NCI-H345 (cell line): Measurements from ENCODE around the gene ATG16L2.

Experiments used
- DNase-seq: peaks from one replicate; lab custom pipeline; 2025; lab: John Stamatoyannopoulos, UW

Gene ATG16L2, protein sequence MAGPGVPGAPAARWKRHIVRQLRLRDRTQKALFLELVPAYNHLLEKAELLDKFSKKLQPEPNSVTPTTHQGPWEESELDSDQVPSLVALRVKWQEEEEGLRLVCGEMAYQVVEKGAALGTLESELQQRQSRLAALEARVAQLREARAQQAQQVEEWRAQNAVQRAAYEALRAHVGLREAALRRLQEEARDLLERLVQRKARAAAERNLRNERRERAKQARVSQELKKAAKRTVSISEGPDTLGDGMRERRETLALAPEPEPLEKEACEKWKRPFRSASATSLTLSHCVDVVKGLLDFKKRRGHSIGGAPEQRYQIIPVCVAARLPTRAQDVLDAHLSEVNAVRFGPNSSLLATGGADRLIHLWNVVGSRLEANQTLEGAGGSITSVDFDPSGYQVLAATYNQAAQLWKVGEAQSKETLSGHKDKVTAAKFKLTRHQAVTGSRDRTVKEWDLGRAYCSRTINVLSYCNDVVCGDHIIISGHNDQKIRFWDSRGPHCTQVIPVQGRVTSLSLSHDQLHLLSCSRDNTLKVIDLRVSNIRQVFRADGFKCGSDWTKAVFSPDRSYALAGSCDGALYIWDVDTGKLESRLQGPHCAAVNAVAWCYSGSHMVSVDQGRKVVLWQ

DNA sequence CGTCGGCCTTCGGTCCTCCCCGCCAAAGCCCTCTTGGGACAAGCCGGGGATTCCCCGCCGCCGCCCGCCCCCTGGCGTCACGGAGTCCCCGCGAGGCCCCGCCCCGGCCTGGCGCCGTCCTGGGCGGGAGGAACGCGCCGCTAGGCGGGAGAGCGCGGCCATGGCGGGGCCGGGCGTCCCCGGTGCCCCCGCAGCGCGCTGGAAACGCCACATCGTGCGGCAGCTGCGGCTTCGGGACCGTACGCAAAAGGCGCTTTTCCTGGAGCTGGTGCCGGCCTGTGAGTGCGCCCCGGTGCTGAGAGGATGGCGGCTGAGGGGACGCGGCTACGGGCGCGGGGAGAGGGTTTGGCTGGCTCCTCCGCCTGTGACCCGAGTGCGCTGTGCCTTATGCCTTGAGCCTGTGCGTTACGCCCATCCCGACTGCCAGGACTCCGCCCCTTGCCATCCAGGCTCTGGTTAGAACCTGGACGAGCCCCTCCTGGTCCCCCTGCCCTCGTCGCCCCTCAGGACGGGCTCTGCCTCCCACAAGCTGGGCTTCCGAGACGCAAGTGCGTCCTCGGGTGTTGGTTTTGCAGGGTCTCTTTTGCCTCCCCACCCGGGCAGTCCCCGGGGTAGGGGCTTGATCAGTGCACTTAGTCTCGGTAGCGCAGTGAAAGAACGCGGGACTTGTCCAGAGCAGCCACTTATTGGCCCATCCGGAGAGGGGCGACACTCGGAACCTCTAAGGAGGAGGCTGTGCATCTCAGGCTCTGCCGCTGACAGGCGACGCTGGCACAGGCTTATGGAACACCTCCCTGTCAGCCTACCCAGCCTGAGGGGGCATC is at the start of gene ATG16L2:
TSS of gene ATG16L2 (plus strand) at position 126 of the 824 bp plus-strand sequence. CDS start at position 161, 35 bp downstream.
- peak; percentile 87 for DNase-seq

DNA sequence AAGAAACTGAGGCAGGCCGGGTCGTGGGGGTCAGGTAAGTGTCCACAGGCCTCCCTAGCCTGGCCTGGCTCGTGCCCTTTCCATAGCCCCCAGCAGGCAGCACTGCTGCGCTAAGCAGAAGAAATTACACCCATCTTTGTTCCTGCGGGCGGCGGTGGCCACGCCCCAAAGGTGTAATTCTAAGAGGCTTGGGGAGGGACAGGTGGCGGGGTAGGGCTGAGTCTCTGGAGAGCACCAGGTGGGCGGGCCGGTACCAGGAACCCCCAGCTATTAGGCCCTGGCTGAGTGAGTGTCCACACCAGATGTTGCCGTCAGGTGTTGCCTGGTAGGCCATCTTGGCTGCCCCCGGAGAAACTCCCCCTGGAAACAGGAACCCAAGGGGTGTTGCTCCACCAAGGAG is 49.7 kb upstream of the ATG16L2 start:
- DNase-seq: peak; percentile 95

DNA sequence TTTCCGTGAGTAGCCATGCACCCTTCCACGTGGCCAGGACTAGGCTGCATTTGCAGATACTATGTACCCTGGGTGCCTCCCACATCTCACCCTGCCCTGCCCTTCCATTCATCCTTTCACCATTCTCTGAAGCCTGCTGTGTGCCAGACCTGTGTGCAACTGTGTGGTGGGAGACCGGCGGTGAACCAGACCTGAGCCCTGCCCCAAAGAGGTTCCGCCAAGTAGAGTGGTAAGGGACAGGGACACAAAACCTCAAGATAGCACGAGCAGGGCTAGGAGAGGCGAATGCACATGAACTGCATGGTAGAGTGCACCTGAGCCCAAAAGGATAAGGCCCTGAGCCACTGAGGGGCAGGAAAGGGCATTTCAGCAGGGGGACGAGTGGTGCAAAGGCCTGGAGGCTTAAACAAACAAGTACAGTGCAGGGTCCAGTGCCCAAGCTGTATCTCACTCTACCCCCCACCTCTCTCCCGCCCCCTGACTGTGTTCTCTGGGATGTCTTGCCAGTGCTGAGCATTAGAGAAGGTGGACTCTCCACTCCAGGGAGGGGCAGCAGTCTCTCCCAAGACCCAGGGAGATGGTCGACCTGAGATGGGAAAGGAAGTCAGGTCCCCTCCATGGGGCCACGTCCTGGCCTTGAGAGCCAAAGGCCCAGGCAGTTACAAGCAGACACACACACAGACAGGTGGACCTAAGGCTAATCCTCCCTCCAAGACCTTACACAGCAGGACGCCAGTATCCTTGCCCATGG is 47.9 kb upstream of the ATG16L2 start:
- no peak for DNase-seq

DNA sequence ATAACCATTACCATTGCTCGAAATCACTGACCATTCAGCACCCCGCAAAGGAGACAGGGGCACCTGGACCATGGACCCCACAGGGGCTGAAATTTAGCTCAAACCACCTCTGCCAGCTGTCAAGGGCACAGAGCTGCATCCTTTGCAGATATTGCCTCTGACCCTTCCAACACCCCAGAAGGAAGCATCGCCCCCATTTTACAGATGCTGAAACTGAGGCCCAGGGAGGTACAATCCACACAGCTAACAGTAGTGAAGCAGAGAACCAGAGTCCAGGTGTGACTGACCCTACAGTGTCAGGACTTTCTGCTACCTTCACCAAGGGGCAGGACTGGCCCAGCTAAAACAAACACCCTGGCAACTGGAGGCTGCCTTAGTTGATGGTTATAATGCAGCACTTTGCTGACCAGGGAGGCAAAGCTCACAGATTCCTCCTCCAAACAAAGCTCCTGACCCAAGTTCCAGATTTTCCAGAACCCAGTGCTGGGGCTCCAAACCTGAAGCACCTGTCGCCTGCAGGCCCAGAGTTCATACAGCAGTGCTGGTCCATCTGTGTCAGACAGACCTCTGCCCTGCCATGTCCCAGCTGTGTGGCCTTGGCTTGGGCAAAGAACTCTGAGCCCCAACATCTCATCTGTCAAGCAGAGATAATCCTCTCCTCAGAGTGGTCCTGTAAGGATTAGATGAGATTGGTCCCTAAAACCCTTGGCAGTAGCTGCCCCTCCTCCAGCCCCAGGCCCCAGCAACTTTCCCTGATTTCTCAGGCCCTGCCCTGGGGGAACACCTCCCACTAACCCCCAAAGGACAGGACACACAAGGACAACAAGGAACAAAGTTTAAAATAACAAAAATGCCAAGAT is 46.8 kb upstream of the ATG16L2 start:
- no peak for DNase-seq

DNA sequence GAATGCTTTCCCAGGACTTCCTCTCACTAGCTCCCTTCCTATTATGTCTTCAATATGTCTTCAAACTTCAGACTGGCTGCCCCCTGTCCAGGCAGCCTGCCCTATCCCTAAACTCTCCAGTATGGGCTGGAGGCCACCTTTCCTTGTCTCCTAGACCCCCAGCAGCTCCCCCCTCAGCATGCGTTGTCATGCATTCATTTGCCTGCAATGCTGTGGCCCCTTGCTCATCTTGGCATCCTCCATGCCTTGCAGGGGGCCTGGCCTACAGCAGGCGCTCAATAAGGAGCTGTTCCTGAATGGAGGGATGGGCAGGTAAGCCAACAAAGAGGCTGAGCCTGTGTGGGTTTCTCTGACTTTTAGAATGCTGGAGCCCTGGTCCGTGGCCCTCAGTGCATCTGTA is 45.6 kb upstream of the ATG16L2 start:
- no peak for DNase-seq

DNA sequence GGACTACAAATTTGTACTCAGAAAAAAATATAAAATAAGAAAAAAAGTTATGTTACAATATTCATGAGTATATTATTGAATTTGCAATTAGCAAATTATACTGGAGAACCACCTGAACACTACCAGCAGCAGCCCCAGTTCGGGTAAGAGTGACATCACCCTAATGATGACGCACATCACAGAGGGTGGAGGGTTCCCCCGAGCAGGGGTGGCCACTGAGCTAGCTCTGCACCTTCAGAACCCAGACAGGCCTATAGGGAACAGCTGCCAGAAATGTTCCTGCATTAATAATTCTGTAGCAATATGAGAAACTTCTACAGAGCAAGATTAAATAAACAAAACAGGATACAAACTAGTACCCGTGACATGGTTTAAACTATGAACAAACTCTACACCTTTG is 44.5 kb upstream of the ATG16L2 start:
- DNase-seq: no peak

DNA sequence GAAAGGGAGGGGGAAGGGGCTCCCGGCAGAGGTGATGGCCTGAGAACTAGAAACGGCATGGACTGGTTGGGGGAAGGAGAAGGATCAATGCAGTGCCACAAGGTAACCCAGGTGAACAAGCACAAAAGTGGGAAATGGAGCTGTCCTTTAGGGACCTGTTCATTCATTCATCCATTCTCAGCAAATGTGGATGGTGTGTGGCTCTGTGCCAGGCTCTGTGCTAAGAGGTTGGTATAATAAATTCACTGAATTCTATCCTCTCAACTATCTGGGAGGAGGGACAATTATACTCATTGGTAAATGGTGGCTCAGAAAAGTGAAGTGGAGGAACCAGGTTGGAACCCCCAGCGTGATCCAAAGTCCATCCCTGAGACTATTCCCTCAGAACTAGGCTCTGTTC is 43.4 kb upstream of the ATG16L2 start:
- DNase-seq: peak; percentile 77

DNA sequence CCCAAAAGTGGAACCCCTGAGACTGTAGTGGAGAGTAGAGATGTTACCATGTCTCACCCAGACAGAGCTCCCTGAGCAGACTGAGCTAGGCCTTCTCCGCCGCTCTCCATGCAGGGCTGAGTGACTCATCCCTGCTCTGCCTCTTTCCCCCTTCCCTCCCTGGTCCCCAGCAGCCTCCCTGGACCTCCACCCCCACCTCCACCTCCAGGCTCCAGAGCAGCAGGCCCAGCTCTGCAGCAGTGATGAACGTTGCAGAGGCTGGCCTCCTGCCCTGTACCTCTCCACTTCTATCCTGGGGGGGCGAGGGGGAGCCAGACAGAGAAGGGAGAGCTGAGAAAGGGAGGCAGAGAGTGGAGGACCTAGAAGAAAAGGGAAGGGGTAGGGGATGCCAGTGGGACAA is 42.7 kb upstream of the ATG16L2 start:
- DNase-seq: no peak

DNA sequence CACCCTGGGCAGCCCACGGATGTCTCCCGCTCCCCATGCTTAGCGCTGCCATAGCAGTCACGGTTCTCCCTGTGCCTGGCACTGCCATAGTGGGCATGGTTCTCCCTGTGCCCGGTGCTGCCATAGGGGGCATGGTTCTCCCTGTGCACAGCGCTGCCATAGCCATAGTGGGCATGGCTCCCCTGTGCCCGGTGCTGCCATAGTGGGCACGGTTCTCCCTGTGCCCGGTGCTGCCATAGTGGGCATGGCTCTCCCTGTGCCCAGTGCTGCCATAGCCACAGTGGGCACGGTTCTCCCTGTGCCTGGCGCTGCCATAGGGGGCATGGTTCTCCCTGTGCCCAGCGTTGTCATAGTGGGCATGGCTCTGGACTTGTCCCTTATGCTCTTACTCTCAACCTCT is 42.2 kb upstream of the ATG16L2 start:
- no peak for DNase-seq

DNA sequence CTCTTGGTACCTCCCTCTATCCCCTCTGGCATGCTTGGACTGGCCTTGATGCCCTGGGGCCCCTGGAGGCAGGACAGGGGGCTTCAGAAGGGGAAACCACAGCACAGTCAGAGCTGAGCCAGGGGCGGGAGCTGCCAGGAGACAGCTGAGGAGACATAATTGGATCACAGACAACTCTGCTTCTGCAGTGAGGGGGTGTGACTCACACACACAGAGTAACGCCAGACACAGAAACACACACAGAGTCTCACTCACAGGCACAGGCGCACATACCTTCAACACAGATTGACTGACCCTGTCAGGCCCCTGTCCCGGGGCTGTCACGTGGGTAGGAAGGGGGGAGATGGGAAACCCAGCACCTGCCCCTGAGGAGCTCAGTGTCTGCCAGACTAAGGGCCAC is 40.9 kb upstream of the ATG16L2 start:
- DNase-seq: no peak

DNA sequence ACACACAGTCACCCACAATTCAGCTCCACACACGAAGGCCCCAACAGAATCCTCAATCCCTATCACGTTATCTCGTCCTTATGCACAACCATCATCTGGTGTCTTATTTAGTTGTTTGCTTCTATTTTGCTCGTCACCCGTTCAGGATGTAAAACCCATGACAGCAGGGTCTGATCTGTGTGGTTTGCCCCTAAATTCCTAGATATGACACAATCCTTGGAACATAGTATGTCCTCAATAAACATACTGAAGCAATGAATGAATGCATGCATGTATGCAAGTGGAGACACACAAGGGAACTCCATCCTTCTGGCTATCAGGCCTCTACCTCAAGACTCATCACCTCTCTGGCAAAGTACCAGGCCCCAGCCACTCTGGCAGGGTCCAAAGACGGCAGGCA is 40.5 kb upstream of the ATG16L2 start:
- no peak for DNase-seq

DNA sequence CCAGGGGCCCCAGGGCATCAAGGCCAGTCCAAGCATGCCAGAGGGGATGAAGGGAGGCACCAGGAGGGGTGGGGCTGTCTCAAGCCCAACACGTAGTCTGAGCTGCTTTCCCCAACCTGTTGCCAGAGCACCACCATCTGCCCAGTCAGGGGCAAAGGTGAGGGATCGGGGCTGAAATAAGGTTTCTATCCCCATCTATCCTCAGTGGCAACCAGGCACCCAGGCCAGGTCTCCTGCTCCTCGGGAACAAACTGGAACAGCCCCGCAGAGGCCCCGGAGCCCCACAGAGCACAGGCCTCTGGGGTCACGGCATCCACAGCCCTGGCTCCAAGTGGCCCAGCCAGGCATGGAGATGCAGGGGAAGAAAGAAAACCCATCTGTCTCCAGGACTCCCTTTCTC is 39.7 kb upstream of the ATG16L2 start:
- no peak for DNase-seq

DNA sequence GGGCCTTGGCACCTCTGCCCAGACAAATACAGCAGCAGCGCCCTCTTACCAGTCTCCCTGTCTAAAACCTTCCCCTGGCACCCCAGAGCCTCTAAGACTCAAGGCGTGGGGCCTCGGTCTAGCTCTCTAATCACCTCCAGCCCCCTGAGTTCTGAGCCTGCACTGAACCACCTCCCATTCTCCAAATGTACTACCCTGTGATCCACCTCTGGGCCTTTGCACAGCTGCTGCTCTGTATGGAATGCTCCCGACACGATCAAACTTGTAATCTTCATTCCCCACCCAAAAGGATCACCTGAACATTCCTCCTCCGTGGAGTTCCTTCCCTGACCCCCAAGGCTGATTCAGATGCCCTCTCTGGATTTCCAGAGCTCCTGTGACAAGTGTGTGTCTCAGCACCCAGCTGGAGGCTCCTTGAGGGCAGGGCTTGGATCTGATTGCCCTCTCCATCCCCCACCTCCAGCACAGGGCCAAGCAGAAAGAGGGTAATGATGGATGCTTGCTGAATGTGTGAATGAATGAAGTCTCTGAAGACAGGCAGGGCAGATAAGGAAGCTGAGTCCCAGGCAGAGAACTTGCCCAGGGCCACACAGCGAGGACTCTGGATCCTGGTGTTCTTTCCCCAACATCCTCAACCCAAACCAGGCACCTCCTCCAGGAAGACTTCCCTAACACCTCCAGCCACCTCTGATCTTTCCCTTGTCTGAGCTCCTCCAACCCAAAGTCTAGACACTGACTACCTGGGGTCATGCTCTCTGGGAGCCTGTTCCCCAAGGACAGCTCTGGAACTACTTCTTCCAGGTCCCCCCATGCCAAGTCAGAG is 38.7 kb upstream of the ATG16L2 start:
- DNase-seq: no peak

DNA sequence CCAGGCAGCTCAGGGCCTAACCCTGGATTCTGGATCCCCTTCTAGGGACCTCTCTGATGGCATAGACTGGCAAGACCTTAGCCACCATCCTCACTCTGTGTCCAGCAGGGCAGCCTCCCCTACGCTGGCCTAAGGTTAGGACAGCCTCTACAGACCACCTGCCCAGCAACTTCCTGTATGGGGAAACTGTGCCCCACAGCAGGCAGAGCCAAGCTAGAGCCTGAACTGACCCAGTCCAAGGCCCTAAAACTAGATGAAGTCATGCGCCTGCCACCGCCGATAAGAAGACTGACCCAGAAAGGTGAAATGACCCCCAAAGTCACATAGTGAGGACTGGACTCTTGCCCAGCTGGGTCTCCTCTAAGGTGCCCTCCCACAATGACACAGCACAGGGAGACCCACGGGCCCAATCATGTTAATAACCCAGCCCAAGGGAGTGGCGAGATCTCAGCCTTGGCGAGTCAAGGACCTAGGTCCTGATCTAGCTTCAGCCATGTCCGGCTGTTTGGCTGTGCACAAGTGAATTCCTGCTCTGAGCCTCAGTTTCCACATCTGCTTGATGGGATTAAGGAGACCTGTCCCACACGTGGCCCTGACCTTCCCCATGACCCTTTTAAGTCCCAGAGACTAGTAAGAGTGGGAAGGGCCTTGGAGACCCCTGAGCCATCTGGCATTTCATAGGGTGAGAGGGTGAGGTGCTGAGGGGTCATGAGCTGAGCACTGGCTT is 37.9 kb upstream of the ATG16L2 start:
- DNase-seq: no peak

DNA sequence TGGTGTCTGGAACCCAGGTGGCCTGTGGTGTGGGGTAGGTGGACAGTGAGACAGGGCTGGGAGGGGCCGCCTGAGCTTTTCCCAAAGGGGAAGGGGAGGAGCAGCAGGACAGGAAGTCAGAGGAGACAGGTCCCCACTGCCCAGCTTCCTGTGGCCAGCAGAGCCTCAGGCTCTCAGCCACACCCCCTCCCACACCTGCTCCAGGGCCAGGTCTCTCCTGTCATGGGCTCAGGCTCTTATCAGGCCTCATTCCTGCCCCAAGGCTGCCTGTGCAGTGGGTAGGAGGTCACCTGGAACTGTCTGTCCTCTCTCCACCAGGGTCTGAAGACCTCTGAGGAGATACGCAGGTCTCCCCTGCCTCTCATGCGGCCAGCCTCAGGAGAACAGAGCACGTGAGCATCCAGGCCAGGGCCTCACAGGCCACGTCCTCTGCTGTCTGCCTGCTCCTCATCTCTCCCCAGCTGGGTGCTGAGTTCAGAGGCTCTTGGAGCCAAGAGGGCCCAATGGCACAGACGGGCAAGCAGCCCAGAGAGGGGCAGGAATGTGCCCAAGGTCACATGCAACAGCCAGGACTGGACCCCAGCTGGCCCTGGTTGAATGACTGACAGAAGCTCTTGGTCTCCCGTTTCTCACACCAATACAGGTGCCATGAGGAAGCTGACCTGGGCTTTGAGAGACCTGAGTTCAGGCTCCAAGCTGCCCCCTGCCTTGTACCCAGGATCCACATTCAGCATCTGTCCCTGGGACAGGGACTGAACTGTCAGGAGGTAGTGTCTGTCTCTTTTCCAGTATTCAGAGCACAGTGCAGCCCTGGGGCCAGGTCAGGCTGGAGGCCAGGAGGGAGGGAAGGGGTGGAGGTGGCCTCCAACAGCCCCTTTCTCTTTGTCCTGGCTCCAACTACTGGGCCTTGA is 37.1 kb upstream of the ATG16L2 start:
- no peak for DNase-seq

DNA sequence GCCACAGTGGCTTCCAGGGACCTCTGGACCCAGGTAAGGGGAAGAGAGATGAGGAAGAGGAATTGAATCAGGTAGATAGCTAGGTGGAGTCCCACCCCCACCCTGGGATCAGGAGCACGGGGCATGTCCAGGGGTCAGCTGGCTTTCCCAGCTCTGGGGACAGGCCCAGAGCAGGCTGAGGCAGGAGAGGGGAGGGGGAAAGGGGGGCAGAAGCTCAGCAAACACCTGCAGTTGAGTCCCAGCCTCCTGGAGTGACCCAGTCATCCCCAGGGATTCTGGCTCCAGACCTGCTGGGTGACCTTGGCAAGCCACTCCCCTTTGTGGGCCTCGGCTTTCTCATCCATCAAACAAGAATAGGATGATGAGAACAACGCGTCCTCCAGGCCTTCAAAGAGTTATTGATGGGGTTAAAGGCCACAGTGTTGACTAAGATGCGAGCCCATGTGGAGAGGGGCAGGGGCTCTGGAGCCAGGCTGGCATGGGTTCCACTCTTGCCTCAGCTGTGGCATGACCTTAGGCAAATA is 36.4 kb upstream of the ATG16L2 start:
- peak; percentile 52 for DNase-seq

DNA sequence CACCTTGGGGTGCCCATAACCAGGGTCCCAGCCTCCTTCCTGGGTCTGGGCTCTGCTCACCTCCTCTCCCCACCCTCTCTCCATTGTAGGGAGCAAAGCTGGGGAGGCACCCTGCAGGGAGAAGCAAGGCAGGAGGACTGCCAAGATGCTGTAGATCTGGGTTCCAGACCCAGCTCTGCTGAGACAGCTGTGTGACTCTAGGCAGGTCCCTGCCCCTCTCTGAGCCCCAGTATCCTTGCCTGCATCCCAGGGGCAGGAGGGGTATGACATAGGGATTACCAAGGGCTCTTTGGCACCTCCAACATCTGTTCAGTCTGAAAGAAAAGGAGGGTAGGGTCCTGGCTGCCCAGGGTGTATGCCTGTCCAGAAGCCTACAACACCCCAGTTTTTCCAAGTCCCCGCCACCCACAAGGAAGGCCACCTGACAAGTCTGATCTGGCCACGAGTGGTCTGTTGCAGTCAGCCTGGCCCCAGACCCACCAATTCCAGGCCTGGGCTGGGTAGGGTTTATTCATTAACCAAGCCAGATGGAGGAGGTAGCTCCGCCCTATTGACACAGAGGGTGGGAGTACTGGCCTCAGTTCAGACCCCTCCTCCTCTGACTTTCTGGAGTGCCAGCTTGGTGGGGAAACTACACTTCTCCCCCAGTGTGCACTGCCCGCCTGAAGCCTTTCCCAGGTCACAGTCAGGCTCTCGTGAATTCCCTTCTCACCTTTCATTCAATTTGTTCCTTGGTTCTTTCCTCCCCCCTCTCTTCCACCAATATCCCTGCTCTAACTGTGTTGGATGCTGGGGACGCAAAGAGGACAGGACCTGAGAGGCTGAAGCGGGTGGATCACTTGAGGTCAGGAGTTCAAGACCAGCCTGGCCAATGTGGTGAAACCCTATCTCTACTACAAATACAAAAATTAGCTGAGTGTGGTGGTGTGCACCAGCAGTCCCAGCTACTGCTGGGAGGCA is 35.4 kb upstream of the ATG16L2 start:
- no peak for DNase-seq
